Choroid plexus epithelial cell (primary cell): ENCODE measurements around the gene MYO5B.
"Not testable (repeated sequence)": the region's sequence is repeated elsewhere in the genome, so short reads cannot be mapped to it uniquely, and the experiment has no call there.

ENCODE experiments used
- DNase-seq: peaks from one replicate; pipeline ENCODE4 v3.0.0-alpha.2; 2010; ENCODE audit warnings: low read depth
- H3K4me3 ChIP-seq: 2 replicates; pipeline ENCODE4 v1.5.1; 2011; ENCODE audit warnings: low read depth, mild to moderate bottlenecking, control low read depth, low read length, moderate library complexity
- CTCF ChIP-seq: conservative IDR thresholded peaks from 2 replicates; pipeline ENCODE4 v1.5.1; 2011; ENCODE audit warnings: low read depth, mild to moderate bottlenecking, control low read depth, inconsistent platforms, low read length, moderate library complexity

The MYO5B gene

GRCh38 chr18:49788327-49788898 lies 406.5 kb downstream of the MYO5B start:
- peak; percentile 54 for DNase-seq
- no peak for TF ChIP-seq CTCF
- H3K4me3 ChIP-seq, result no peak overlapping the region

DNA sequence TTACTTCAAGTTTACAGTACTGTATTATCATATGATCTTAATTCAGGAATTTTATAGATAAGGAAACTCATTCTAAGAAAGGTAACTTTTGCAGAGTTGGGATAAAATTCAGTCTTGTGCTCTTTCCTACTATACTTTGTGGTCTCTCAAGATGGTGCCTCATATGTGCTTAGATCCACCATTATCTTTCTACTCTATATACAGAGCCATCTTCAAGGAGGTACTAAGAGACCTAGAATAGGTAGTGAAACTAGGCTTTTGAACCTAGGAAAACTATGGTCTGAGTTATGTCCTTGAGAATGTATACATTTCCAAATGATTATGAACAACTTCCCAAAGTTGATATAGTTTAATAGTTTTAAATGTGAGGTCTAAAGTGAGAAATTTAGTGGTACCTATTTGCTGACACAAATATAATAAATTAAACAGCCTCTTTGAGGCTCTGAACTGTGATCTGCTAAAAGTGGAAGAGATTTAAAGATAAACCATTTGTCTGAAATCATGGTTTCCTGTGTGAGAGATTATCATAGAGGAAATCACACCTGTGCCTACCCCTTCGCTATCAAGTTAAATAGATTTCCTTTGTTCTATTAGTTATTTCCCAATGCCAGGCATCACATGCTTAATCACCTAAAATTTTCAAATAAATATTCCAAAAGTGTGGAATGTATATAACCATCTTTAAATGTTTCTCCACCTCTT lies 408.8 kb downstream of the MYO5B start:
- no peak for DNase-seq
- no peak overlapping the region for H3K4me3 ChIP-seq
- TF ChIP-seq CTCF, result no peak

DNA sequence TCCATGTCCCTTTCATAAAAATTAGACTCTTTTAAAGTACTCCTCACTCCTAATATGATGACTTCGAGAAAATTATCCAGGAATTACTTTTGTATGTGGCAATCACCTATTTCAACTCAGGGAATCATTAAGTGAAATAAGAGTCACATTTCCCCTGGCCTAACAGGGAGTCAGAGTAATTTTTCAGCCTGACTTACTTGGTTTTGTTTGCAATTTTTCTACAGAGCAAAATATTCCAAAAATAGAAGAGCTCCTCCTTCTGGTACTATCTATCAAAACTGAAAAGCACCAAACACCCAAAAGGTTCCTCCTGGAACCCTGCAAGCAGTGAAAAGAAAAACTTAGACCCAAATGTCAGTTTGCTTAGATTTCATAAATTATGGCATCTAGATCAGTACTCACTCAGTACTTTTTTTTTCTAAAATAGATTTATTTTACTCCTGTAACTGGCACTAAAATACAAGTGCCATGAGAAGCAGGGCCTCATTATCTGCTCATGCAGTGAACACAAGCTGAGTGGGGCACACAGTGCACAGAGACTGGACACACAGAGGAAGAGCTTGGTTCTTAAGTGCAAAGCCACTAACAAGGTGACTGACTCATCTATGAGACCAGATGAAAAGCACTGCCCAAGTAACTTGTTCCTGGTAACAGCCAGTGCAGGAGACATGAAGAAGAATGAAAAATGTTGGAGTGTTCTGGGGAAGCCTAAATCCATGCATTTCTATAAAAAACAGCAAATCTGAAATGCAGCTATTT lies 410.3 kb downstream of the MYO5B start:
- peak; percentile 54 for TF ChIP-seq CTCF
- no peak overlapping the region for H3K4me3 ChIP-seq
- peak; percentile 60 for DNase-seq

DNA sequence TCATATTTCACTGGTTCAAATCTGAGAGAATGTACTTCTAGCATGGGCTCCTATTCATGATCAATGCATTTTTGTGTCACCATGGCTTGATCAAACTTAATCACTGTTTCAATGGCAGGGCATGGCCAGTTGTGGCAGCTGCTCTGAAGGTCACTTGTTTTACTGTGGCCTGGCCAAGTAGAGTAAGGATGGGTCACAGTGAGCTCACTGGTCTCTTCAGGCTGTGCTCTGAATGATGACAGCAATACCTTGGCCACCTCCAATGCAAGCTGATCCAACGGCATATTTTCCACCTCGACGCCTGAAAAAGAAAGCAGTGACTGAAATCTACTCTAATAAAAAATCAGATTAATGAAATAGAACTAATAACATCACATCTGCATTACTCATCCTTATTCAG lies 411.3 kb downstream of the MYO5B start:
- not testable (repeated sequence) for H3K4me3 ChIP-seq, DNase-seq

GRCh38 chr18:49778826-49779465 lies 416.0 kb downstream of the MYO5B start:
- H3K4me3 ChIP-seq, result no peak overlapping the region
- peak; percentile 59 for DNase-seq
- TF ChIP-seq CTCF, result no peak
